GM18867 (cell line): Measurements from ENCODE around the gene FGB.

Experiments used
- ATAC-seq: cut with Tn5 transposase; IDR thresholded peaks from one replicate; pipeline ENCODE4 v1.9.1; 2021; ENCODE audit warnings: mild to moderate bottlenecking, moderate library complexity; ENCODE audit not compliant: unreplicated experiment

Gene FGB

DNA sequence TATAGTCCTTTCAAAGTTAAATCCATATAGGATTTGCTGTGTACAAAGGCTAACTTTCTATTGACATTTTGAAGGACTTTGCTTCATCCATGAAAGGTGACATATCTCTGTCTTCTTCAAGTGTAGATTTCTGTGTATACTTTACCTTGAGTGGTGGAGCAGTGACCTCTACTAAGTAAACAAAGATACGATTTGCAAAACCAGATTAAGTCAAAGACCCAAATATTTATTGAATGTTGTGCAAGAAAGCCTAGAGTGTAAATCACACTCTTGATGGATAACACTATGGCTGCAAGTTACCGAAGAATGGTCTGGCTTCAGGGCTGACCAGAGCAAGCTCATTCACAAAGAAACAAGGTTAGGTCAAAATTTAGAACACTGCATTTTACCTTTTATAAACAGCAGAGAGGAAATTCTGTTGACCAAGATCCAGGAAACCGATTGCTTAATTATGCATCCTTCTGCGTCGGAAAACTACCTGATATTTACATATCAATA, 55.1 kb downstream of the FGB start:
- ATAC-seq: no peak

DNA sequence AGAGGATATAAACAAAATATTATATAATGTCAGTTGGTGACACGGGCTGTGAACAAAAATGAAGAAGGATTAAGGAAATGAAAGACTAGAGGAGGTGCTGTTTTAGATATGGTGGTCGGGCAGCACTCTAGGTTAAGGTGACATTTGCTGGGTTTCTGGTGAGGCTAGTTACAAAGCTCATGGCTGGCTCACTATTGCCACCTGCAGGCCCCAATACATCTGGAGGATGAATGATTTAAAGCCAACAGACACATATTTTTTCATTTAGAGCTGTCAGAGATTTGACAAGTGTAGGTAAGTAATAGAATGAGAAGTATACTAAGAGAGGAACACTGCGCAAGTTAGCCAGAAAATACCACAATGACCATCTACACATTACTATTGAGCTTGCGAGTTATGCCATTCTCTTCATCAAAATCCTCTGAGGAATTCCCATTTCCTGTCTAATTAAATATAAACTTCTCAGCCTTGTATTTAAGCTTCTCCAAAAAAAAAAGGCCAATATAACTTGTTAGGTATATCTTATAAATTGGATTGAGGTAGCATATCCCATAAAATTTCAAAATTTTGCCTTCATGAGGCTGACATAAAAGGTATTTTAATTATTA, 56.0 kb downstream of the FGB start:
- ATAC-seq: peak; percentile 66

DNA sequence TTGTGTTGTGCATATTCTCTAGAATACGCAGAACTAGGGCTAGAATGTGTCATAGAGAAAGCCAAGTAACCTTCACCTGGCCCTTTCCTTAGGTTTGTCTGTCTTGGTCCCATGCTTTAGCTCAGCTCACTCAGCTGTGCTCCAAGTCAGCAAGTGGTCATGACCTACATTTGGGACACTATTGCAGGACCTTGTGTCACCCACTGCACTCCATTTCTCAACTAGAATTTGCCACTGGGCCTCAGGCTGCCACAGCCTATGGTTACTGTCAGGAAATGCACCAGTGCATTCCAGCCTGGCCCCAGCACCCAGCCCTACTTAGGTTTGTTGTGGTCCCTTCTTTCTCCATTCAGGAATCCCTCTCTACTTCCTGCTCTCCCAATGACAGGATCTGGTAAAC, 57.3 kb downstream of the FGB start:
- ATAC-seq: no peak
